OCI-LY1 (cell line): ENCODE data around the gene ANTXR1.

Experiments used
- EZH2 ChIP-seq: fragments of 200-600 bp; sonication (generic), shearing (Covaris generic); IDR thresholded peaks from 2 replicates; pipeline ENCODE4 v1.8.0; 2017; ENCODE audit warnings: borderline replicate concordance, mixed run types, mild to moderate bottlenecking, antibody characterized with exemption, low read length, moderate library complexity, mixed read lengths
- TF ChIP-seq, protein P1 (sequence below): fragments of 200-600 bp; sonication (generic), shearing (Covaris generic); IDR thresholded peaks from 2 replicates; pipeline ENCODE4 v1.5.1; 2017; ENCODE audit warnings: mild to moderate bottlenecking, antibody characterized with exemption, low read length, moderate library complexity, mixed read lengths

- TF ChIP-seq, protein P1, sequence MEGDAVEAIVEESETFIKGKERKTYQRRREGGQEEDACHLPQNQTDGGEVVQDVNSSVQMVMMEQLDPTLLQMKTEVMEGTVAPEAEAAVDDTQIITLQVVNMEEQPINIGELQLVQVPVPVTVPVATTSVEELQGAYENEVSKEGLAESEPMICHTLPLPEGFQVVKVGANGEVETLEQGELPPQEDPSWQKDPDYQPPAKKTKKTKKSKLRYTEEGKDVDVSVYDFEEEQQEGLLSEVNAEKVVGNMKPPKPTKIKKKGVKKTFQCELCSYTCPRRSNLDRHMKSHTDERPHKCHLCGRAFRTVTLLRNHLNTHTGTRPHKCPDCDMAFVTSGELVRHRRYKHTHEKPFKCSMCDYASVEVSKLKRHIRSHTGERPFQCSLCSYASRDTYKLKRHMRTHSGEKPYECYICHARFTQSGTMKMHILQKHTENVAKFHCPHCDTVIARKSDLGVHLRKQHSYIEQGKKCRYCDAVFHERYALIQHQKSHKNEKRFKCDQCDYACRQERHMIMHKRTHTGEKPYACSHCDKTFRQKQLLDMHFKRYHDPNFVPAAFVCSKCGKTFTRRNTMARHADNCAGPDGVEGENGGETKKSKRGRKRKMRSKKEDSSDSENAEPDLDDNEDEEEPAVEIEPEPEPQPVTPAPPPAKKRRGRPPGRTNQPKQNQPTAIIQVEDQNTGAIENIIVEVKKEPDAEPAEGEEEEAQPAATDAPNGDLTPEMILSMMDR, result no peak
- no peak for TF ChIP-seq EZH2
These were observed 239.0 kb downstream of the ANTXR1 start for GRCh38 chr2:69251943-69252342.
